H1 (cell line): Measurements from ENCODE around the gene A4GALT. TPM values are rescaled to one million over a fixed set of nuclear protein-coding genes. Genes with fewer than 3 reads are reported as not detected.

Experiments used
- CTCF ChIA-PET: fragments of 300-600 bp; sonication (Branson Sonifier 250); formaldehyde crosslinking; loops from one replicate; lab custom pipeline; 2021; ENCODE audit not compliant: partially characterized antibody; lab: Charles Lee
- POLR2A ChIA-PET: fragments of 300-600 bp; sonication (Branson Sonifier 250); formaldehyde crosslinking; loops from one replicate; lab custom pipeline; 2021; ENCODE audit warnings: inconsistent platforms; ENCODE audit not compliant: partially characterized antibody; lab: Charles Lee
- DNase-seq, 2 experiments: peaks; one replicate each; pipeline versions ENCODE4 v3.0.0 to v3.0.0-alpha.2; 2010 to 2022; ENCODE audit warnings: low spot score in 2 of 2, low read depth in 1 of 2, mixed read lengths in 1 of 2
- FAIRE-seq: peaks from 2 replicates; lab custom pipeline; 2011; peaks lifted over from hg19 to GRCh38; lab: Jason Lieb, UNC
- H2AFZ ChIP-seq: 2 replicates; pipeline ENCODE4 v1.8.1; 2012; ENCODE audit warnings: low read length, inconsistent platforms
- H2AK5ac ChIP-seq: 2 replicates; pipeline ENCODE4 v1.6.1; 2013; ENCODE audit warnings: low read depth, low read length
- H2BK120ac ChIP-seq: replicated peaks from 2 replicates; pipeline ENCODE3; 2013; ENCODE audit warnings: low read depth, low read length, inconsistent platforms
- H2BK12ac ChIP-seq: 2 replicates; pipeline ENCODE4 v1.6.1; 2013; ENCODE audit warnings: low read depth, low read length
- H2BK15ac ChIP-seq: 2 replicates; pipeline ENCODE4 v1.6.1; 2013; ENCODE audit warnings: low read length
- H2BK20ac ChIP-seq: 2 replicates; pipeline ENCODE4 v1.6.1; 2013; ENCODE audit warnings: low read length
- H2BK5ac ChIP-seq: 2 replicates; pipeline ENCODE4 v1.6.1; 2013; ENCODE audit warnings: low read depth, low read length
- H3K14ac ChIP-seq: 2 replicates; pipeline ENCODE4 v1.6.1; 2013; ENCODE audit warnings: inconsistent platforms; ENCODE audit not compliant: insufficient read length
- H3K18ac ChIP-seq: 2 replicates; pipeline ENCODE4 v1.6.1; 2013; ENCODE audit warnings: low read length; ENCODE audit errors: extremely low read depth
- H3K23ac ChIP-seq: 2 replicates; pipeline ENCODE4 v1.6.1; 2013; ENCODE audit warnings: inconsistent platforms; ENCODE audit not compliant: insufficient read length
- H3K23me2 ChIP-seq: 2 replicates; pipeline ENCODE4 v1.6.1; 2013; ENCODE audit warnings: low read depth, low read length
- H3K27ac ChIP-seq: 2 replicates; pipeline ENCODE4 v1.6.1; 2011; ENCODE audit warnings: low read depth, low read length, inconsistent platforms
- H3K27me3 ChIP-seq, 4 experiments: replicated peaks in 1 of 4; 1 replicate in 1 of 4; 2 replicates in 3 of 4; pipeline versions ENCODE4 v1.6.1 to v1.8.1; 2011 to 2013; ENCODE audit warnings: low read length in 3 of 4, mild to moderate bottlenecking in 3 of 4, inconsistent platforms in 2 of 4, mixed read lengths in 2 of 4, moderate library complexity in 1 of 4; ENCODE audit not compliant: control insufficient read depth in 3 of 4, insufficient read depth in 3 of 4; ENCODE audit errors: extremely low read depth in 1 of 4
- H3K36me3 ChIP-seq, 4 experiments: 2 replicates each; pipeline versions ENCODE4 v1.6.1 to v1.8.1; 2011 to 2013; ENCODE audit warnings: mild to moderate bottlenecking in 4 of 4, low read length in 3 of 4, moderate library complexity in 2 of 4, control low read depth in 1 of 4, inconsistent platforms in 1 of 4; ENCODE audit not compliant: insufficient read depth in 4 of 4, control insufficient read depth in 2 of 4
- H3K4ac ChIP-seq: replicated peaks from 2 replicates; pipeline ENCODE3; 2013; ENCODE audit warnings: low read length, low read depth, mixed read lengths, inconsistent platforms; ENCODE audit not compliant: insufficient read length
- H3K4me1 ChIP-seq, 4 experiments: replicated peaks in 1 of 4; 1 replicate in 1 of 4; 2 replicates in 3 of 4; pipeline versions ENCODE4 v1.6.1 to v1.8.1; 2011 to 2013; ENCODE audit warnings: low read length in 3 of 4, inconsistent platforms in 2 of 4, mixed read lengths in 1 of 4; ENCODE audit not compliant: insufficient read depth in 4 of 4, control insufficient read depth in 3 of 4
- H3K4me2 ChIP-seq, 2 experiments: 2 replicates each; pipeline versions ENCODE4 v1.6.1 to v1.8.1; 2011 to 2013; ENCODE audit warnings: low read depth in 2 of 2, low read length in 2 of 2, control low read depth in 1 of 2, inconsistent platforms in 1 of 2, mild to moderate bottlenecking in 1 of 2; ENCODE audit not compliant: insufficient read depth in 1 of 2
- H3K4me3 ChIP-seq, 4 experiments: fragments of 200-600, 300-600 bp in 1 of 4; sonication (generic), shearing (Covaris generic), sonication (Bioruptor Twin) in 1 of 4; 2 replicates each; pipeline versions ENCODE4 v1.5.1 to v1.8.1; 2011 to 2016; ENCODE audit warnings: low read length in 4 of 4, low read depth in 3 of 4, control low read depth in 2 of 4, inconsistent platforms in 2 of 4, mild to moderate bottlenecking in 2 of 4, mixed read lengths in 1 of 4, moderate library complexity in 1 of 4; ENCODE audit not compliant: insufficient read depth in 2 of 4; ENCODE audit errors: extremely low read depth in 1 of 4
- H3K56ac ChIP-seq: replicated peaks from 2 replicates; pipeline ENCODE3; 2013; ENCODE audit warnings: low read depth, mild to moderate bottlenecking, mixed read lengths, low read length, inconsistent platforms; ENCODE audit not compliant: insufficient read length
- H3K79me1 ChIP-seq: 2 replicates; pipeline ENCODE4 v1.6.1; 2013; ENCODE audit warnings: low read depth, low read length, control low read depth
- H3K79me2 ChIP-seq, 2 experiments: 2 replicates each; pipeline versions ENCODE4 v1.6.1 to v1.8.1; 2012 to 2013; ENCODE audit warnings: low read length in 2 of 2, mild to moderate bottlenecking in 2 of 2, inconsistent platforms in 1 of 2; ENCODE audit not compliant: insufficient read depth in 2 of 2, control insufficient read depth in 1 of 2
- H3K9ac ChIP-seq, 4 experiments: replicated peaks in 1 of 4; 1 replicate in 1 of 4; 2 replicates in 3 of 4; pipeline versions ENCODE4 v1.6.1 to v1.8.1; 2011 to 2013; ENCODE audit warnings: low read depth in 3 of 4, low read length in 3 of 4, control low read depth in 2 of 4, mild to moderate bottlenecking in 2 of 4, moderate library complexity in 2 of 4, inconsistent platforms in 1 of 4; ENCODE audit errors: extremely low read depth in 1 of 4
- H3K9me3 ChIP-seq, 2 experiments: 2 replicates each; pipeline versions ENCODE4 v1.6.1 to v1.8.1; 2012 to 2013; ENCODE audit warnings: mild to moderate bottlenecking in 2 of 2, moderate library complexity in 2 of 2, control low read depth in 1 of 2, inconsistent platforms in 1 of 2, low read depth in 1 of 2, low read length in 1 of 2, mixed read lengths in 1 of 2; ENCODE audit not compliant: insufficient read depth in 2 of 2
- H4K20me1 ChIP-seq, 2 experiments: replicated peaks in 1 of 2; 2 replicates each; pipeline versions ENCODE3 to v1.8.1; 2011 to 2013; ENCODE audit warnings: inconsistent platforms in 2 of 2, low read length in 2 of 2, mild to moderate bottlenecking in 1 of 2; ENCODE audit not compliant: insufficient read depth in 2 of 2, control insufficient read depth in 1 of 2
- H4K5ac ChIP-seq: 2 replicates; pipeline ENCODE4 v1.6.1; 2013; ENCODE audit warnings: low read length, low read depth, mixed read lengths, inconsistent platforms; ENCODE audit not compliant: insufficient read length
- H4K8ac ChIP-seq: 2 replicates; pipeline ENCODE4 v1.8.0; 2013; ENCODE audit warnings: mild to moderate bottlenecking, moderate library complexity, low read length, inconsistent platforms; ENCODE audit not compliant: insufficient read depth; ENCODE audit errors: extremely low read depth
- H4K91ac ChIP-seq: replicated peaks from 2 replicates; pipeline ENCODE3; 2013; ENCODE audit warnings: low read length, mixed read lengths, inconsistent platforms; ENCODE audit not compliant: insufficient read length
- BCL11A ChIP-seq, 2 experiments: IDR thresholded peaks; one replicate each; pipeline ENCODE4 v1.6.1; 2011; ENCODE audit warnings: low read depth in 2 of 2, low read length in 2 of 2, mild to moderate bottlenecking in 2 of 2
- BRCA1 ChIP-seq: IDR thresholded peaks from 2 replicates; pipeline ENCODE4 v1.6.1; 2012; ENCODE audit warnings: low read depth, low read length, improper control_type of control experiment
- HDAC2 ChIP-seq, 2 experiments: fragments of 300-600 bp in 1 of 2; sonication (generic) in 1 of 2; IDR thresholded peaks; 2 replicates each; pipeline ENCODE4 v1.6.1; 2011 to 2012; ENCODE audit warnings: low read depth in 2 of 2, low read length in 2 of 2, mild to moderate bottlenecking in 2 of 2, moderate library complexity in 2 of 2, borderline replicate concordance in 1 of 2, inconsistent platforms in 1 of 2
- JUN ChIP-seq: IDR thresholded peaks from 2 replicates; pipeline ENCODE4 v1.6.1; 2011; ENCODE audit warnings: low read depth, mild to moderate bottlenecking, improper control_type of control experiment, low read length
- JUND ChIP-seq: IDR thresholded peaks from 2 replicates; pipeline ENCODE4 v1.6.1; 2011; ENCODE audit warnings: mild to moderate bottlenecking, improper control_type of control experiment, low read length
- KDM1A ChIP-seq: fragments of 200-600, 300-600 bp; sonication (generic); IDR thresholded peaks from 2 replicates; pipeline ENCODE4 v1.7.1; 2016; ENCODE audit warnings: mild to moderate bottlenecking, low read length, borderline replicate concordance
- NANOG ChIP-seq: IDR thresholded peaks from 2 replicates; pipeline ENCODE4 v1.6.1; 2011; ENCODE audit warnings: low read length, low read depth, mild to moderate bottlenecking, inconsistent platforms; ENCODE audit not compliant: insufficient read depth, poor library complexity, severe bottlenecking
- POLR2AphosphoS5 ChIP-seq: IDR thresholded peaks from 2 replicates; pipeline ENCODE4 v1.6.1; 2011; ENCODE audit warnings: low read depth, low read length
- RAD21 ChIP-seq, 2 experiments: IDR thresholded peaks in 1 of 2; conservative IDR thresholded peaks in 1 of 2; 2 replicates each; pipeline ENCODE4 v1.6.1; 2011; ENCODE audit warnings: low read depth in 2 of 2, low read length in 2 of 2, improper control_type of control experiment in 1 of 2, inconsistent platforms in 1 of 2, mild to moderate bottlenecking in 1 of 2, moderate library complexity in 1 of 2
- RXRA ChIP-seq: IDR thresholded peaks from 2 replicates; pipeline ENCODE4 v1.6.1; 2011; ENCODE audit warnings: low read depth, mild to moderate bottlenecking, low read length, moderate library complexity; ENCODE audit not compliant: insufficient read depth
- SIRT6 ChIP-seq: IDR thresholded peaks from one replicate; pipeline ENCODE4 v1.7.1; 2012; ENCODE audit warnings: low read length, inconsistent platforms
- SP4 ChIP-seq: IDR thresholded peaks from 2 replicates; pipeline ENCODE4 v1.6.1; 2012; ENCODE audit warnings: low read length, inconsistent platforms
- WGBS, 2 experiments: shearing (Covaris generic) in 1 of 2; methylation state at CpG; one replicate each; pipeline versions ENCODE4 v1.1.6 to v1.1.7; 2013 to 2015; ENCODE audit warnings: low lambda C conversion rate in 2 of 2, mixed read lengths in 2 of 2, inconsistent platforms in 1 of 2, low coverage in 1 of 2, missing lambda C conversion rate in 1 of 2; ENCODE audit not compliant: insufficient replicate concordance in 2 of 2, insufficient coverage in 1 of 2, insufficient read length in 1 of 2; ENCODE audit errors: extremely low coverage in 1 of 2, missing lambda C conversion rate in 1 of 2; 5-methylcytosine and 5-hydroxymethylcytosine counted together
- polyA plus RNA-seq, 7 experiments: library from polyadenylated mRNA; depleted of rRNA in 3 of 7; stranded (reverse) in 5 of 7; unstranded in 2 of 7; fragments of >200 nt in 5 of 7; fragments of 200-250 nt in 2 of 7; gene quantifications; 1 replicate in 5 of 7; 2 replicates in 1 of 7; 4 replicates in 1 of 7; pipeline versions ENCODE4 v1.2.1 to v1.2.3, GENCODE V29; 2011 to 2013; ENCODE audit warnings: missing spikeins in 2 of 7, mixed read lengths in 2 of 7
- total RNA-seq: library from RNA; stranded (reverse); fragmentation: NEBNext Ultra II Directional; extraction: Animal tissue kit (Norgen Biotek cat#: 25700); gene quantifications from 2 replicates; pipeline ENCODE4 v1.2.1, GENCODE V29; 2021

A4GALT gene
- total and polyA plus RNA-seq, 2 of the 8 experiments (the other 6 are each of a cell fraction or from before 2014, with no cell fraction given): 7.2 to 13.8 TPM

DNA sequence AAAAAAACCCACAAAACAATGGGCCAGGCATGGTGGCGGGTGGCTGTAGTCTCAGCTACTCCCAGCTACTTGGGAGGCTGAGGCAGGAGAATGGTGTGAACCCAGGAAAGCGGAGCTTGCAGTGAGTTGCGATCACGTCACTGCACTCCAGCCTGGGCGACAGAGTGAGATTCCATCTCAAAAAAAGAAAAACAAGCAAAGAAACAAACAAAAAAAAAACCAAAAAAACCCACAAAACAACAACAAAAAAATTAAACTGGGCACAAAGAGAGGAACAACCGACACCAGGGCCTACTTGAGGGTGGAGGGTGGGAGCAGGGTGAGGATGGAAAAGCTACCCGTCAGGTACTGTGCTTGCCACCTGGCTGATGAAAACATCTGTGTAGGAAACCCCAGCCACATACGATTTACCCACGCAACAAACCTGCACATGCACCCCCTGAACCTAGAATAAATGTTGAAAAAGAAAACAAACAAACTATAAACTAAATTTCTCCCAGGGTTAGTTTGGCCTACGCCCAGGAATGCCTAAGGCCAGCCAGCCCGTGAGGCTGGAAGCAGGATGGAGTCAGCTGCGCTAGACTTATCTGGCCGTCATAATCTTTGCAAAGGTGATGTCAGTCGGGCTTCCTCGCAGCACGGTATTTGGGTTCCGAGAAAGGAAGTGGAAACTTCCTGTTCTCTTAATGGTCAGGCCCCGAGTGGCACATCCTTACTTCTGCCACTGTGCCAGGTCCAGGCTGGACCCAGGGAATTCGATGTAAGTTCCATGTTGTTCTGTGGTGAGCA lies 49.6 kb downstream of the A4GALT start:
- peaks cover 0 to 5% (median 0%) of the 10 kb centered on the region in 4 experiments; a peak in 3 of 7 replicates for H3K4me1 ChIP-seq
- no peak overlapping the region for H2BK12ac ChIP-seq
- H3K9me3 ChIP-seq: no peaks in the 10 kb centered on the region
- H3K4ac ChIP-seq: no peak overlapping the region
- no peak overlapping the region for H3K14ac ChIP-seq
- H3K9ac ChIP-seq: no peak overlapping the region
- no peak overlapping the region for H4K5ac ChIP-seq
- 93% methylated on average over 19 of the region's 19 CpGs; no CpG with 5 or more reads in 1 of the 2 experiments for WGBS, 2 experiments
- no peak overlapping the region for H2AK5ac ChIP-seq
- no peaks in the 10 kb centered on the region for H3K36me3 ChIP-seq
- no peak overlapping the region for H4K91ac ChIP-seq
- no peak overlapping the region for H2AFZ ChIP-seq
- H2BK5ac ChIP-seq: no peak overlapping the region
- FAIRE-seq (no peak), DNase-seq (no peak)
- no peak overlapping the region for H3K4me3 ChIP-seq
- POLR2A ChIA-PET: no interaction called here
- no peaks in the 10 kb centered on the region for H3K79me2 ChIP-seq
- H2BK120ac ChIP-seq: no peak overlapping the region
- H3K18ac ChIP-seq: no peak overlapping the region
- CTCF ChIA-PET: interaction anchor here (0.9 to 1.4 kb wide), 2 partner anchors 8 to 50 kb away, joined by 3 to 6 read pairs; no protein-coding TSS in a partner anchor
- H3K23ac ChIP-seq: no peak overlapping the region
- H3K27ac ChIP-seq: no peak overlapping the region
- no peak overlapping the region for H3K4me2 ChIP-seq
- H3K27me3 ChIP-seq: no peaks in the 10 kb centered on the region
- no peak overlapping the region for H3K56ac ChIP-seq
- no peaks in the 10 kb centered on the region for H3K23me2 ChIP-seq
- no peaks in the 10 kb centered on the region for H3K79me1 ChIP-seq
- H4K8ac ChIP-seq: no peak overlapping the region; the same call in 1 of the 2 replicates
- H4K20me1 ChIP-seq: no peaks in the 10 kb centered on the region
- no peak overlapping the region for H2BK20ac ChIP-seq
- H2BK15ac ChIP-seq: no peak overlapping the region
- TF ChIP-seq HDAC2 (IDR thresholded peaks at IDR 0.05; ENCODE audit: borderline replicate concordance in 1 of 2, low read depth in 2 of 2, low read length in 2 of 2): no peak
- TF ChIP-seq SP4: no peak
- no peak for TF ChIP-seq POLR2AphosphoS5
- no peak for TF ChIP-seq NANOG
- TF ChIP-seq SIRT6: no peak
- no peak for TF ChIP-seq BRCA1
- no peak for TF ChIP-seq RXRA
- no peak for TF ChIP-seq JUN
- no peak for TF ChIP-seq BCL11A (IDR thresholded peaks at IDR 0.05; ENCODE audit: low read depth in 2 of 2, low read length in 2 of 2)
- TF ChIP-seq JUND: no peak
- TF ChIP-seq KDM1A: no peak
- no peak for TF ChIP-seq RAD21 (IDR thresholded peaks at IDR 0.05 in 1 of 2, conservative IDR thresholded peaks at IDR 0.05 in 1 of 2; ENCODE audit: low read depth in 2 of 2, low read length in 2 of 2)
